NCI-H510A (cell line): ENCODE results near the gene ATP2B1.
"Not testable (repeated sequence)": the region's sequence is repeated elsewhere in the genome, so short reads cannot be mapped to it uniquely, and the experiment has no call there.

ENCODE experiments used
- DNase-seq: peaks from one replicate; lab custom pipeline; 2025; lab: John Stamatoyannopoulos, UW

The ATP2B1 gene

GRCh38 chr12:89712706-89713105, 4.1 kb upstream of the ATP2B1 start:
- no peak for DNase-seq

DNA sequence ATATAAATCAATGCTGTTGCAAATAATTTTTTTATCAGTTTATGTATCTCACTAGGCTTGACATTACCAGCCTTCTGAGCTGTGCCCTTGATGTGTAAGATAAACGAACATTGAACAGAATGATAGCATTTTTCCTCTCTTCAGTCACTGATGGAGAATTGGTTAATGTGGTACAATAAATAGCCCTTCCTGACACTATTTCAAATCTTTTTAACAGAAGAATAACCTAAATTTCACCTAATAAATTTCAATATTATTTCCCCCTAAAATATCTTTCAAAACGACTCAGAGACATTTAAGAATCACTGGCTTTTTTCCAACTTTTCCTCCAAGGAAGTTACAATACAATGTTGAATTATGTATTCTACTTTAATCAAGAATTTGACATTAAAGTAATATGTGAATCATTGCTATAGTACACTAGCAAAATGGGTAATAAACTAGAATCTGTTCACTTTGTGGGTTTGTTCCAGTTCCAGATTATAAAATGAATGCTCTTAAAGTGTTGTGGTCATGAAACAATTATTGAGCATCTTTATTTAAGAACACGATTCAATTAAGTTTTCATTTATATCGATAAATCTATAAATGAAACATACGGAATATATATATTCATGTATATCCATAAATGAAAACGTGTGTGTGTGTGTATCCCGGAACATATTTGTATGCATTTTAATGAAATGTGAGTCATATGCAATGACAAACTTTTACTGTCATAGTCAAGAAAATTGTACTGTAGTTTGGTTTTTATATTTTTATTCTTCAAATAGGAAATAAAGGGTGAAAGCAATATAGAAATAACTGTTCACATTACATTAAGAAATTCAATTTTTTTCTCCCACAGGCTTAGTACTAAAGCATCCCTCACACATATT, 2.5 kb upstream of the ATP2B1 start:
- DNase-seq, result no peak

GRCh38 chr12:89709995-89710872, 1.6 kb upstream of the ATP2B1 start:
- no peak for DNase-seq

GRCh38 chr12:89709157-89709994, 738 bp upstream of the ATP2B1 start:
- peak; percentile 95 for DNase-seq

GRCh38 chr12:89707703-89708564, 704 bp downstream of the ATP2B1 start:
- DNase-seq, result no peak

DNA sequence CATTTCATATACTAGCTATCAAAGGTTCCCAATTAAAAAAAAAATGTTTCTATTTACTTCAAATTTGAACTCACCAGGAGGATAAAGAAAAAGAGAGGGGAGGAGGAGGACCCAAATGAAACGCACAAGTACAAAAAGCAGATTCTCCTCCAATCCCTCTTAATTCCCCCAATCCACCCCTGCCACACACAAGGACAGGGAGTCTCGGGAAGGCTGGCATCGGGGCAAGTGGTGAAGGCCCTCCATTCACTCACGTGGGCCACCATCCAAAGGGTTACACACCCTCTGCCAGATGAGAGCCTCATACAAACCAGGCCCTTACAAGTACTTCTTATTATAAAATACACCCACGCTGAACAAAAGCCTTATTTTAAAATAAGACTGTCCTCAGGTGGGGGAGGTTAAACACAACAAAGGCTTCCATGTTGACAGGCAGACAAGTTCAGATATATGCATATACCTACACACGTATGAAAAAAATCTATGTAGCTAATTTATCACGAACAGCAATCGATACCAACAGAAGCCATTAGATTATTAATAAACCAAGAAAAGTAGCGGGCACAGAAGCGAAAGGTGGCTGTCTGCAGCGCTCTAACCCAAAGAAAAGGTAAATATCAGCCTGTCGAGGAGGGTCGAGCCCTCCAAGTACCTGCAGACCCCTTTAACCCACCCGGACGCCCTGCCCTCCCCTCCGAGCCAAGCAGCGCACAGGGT, 1.5 kb downstream of the ATP2B1 start:
- DNase-seq, result no peak

- no peak for DNase-seq
Measured at GRCh38 chr12:89706551-89706950, 2.1 kb downstream of the ATP2B1 start.

DNA sequence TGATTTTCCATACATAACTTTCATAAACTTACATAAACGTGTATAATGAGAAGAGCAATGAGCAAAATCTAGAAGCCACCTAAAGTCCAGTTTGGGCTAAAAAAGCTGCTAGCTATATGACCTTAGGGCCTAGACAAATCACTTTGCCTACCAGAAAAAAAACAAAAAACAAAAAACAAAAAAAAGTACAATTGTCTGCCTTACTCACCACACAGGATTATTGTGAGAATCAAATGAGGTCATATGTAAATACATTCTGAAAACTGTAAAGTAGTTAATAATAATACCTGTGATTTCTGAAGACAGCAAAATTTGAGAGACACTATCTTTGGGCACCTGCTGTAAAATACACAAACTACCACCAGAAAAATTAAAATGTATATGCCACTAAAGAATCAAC, 4.2 kb downstream of the ATP2B1 start:
- DNase-seq, result no peak

- DNase-seq, result no peak
Measured at GRCh38 chr12:89703768-89704167, 4.9 kb downstream of the ATP2B1 start.

DNA sequence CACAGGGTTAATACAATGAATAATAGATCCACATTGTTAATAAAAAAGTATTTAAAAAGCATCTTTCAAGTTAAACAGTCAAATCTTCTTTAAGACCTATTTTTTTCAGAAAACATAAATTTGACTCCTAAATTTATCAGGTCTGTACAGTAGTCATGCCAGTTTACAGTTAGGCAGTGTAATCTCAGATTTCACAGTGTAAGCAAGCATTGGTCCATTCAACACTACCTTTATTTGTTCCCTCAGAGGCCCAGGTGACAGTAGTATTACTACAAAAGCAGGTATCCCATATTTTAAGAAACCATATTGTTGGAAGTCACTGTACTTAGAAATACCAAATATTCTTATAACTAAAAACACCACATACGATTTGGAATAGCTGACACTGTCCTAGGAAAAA, 6.1 kb downstream of the ATP2B1 start:
- DNase-seq, result no peak

DNA sequence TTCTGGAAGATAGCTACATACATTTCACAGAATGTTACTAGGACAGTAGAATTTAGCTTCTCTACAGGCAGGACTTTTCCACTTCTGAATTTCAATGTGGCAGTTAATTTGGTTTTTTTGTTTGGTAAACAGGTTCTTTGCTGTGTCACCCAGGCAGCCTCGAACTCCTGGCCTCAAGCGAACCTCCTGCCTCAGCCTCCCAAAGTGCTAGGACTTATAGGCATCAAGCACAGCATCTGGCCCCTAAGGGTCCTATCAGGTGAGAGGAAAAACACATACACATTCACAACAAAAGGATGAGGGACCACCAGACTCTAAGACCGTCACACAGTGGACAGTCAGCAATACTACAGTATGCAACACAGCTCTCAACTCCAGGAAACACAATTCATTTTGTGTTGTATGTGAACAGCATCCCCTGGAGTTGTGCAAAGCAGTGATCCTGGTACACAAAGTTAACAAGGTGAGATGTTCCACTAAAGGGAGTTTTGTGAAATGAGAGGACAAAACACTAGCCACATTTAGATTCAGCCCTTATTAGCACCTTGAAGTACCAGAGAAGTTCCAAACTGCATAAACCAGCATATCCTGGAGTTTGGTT, 6.9 kb downstream of the ATP2B1 start:
- no peak for DNase-seq

- DNase-seq, result no peak
Measured at GRCh38 chr12:89700191-89700810, 8.3 kb downstream of the ATP2B1 start.

- no peak for DNase-seq
Measured at GRCh38 chr12:89698607-89699006, 10.0 kb downstream of the ATP2B1 start.

DNA sequence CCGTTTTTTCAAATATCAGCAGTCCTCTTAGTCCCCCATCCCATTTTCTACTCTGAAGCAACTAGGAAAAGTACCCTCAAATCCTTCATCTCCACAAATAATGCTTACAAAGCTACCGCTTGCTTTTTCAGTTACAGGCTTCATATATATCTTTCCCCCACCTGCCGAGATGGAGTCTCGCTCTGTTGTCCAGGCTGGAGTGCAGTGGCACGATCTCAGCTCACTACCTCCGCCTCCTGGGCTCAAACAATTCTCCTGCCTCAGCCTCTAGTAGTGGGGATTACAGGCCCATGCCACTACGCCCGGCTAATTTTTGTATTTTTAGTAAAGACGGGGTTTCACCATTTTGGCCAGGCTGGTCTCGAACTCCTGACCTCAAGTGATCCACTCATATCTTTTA, 10.9 kb downstream of the ATP2B1 start:
- DNase-seq, result not testable (repeated sequence)

DNA sequence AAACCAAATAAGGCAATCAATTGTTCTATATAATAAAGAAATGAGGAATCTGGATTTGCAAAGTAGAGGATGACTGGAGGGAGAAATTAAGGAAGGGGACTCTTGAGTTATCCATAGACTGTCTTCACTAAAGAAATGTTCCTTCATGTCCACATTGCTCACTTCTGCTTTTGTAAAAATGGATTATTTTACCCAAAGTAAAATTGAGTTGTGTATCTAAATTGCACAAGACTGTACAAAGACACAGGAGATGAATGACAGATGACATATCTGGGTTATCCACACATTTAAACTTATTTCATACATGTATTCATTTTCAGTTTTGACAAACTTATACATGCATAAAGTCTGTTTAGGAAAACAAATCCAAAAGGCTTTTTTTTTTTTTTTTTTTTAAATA, 11.3 kb downstream of the ATP2B1 start:
- DNase-seq, result no peak

GRCh38 chr12:89695830-89696229, 12.8 kb downstream of the ATP2B1 start:
- no peak for DNase-seq

GRCh38 chr12:89695100-89695499, 13.5 kb downstream of the ATP2B1 start:
- DNase-seq, result no peak

DNA sequence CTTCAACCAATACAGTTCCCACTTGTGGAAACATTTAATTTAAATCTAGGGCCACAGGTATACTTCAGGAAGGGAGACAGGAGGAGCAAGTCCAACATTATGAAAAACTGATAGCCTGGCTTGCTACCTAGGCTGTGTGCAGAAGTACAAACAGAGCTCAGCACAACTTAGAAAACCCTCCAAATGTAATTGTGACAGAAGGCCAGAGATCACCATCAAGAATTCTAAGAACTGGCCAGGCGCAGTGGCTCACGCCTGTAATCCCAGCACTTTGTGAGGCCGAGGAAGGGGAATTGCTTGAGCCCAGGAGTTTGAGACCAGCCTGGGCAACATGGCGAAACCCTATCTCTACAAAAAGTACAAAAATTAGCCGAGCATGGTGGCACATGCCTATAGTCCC, 14.1 kb downstream of the ATP2B1 start:
- DNase-seq, result no peak

DNA sequence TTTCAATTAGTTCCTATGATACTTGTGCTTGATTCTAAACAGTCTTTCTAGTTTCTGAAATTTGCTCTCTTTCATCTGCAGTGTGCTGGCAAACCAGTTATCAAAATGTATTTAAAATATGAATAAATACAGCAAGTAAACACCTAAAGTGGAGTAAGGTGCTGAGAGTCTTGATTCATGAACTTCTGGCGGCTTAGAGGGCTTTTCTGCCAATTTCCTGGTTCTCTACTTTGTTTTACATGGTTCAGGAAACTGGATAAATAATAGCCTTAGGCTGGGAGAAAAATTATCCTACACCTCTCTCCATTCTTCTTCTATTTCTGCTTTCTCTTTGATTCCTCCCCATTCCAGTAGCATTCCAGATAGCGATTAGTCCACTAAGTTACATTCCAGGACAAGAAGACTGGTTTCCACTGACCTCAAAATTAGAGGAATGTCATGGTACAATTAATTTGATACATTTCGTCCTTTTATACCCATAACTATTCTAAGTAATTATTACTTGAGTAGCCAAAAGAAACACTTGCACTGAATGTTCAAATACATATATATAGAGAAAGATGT, 14.9 kb downstream of the ATP2B1 start:
- DNase-seq, result no peak
